Kidney (tissue), 14 donors: ENCODE measurements around the gene TMEM233. TPM values are rescaled to one million over a fixed set of nuclear protein-coding genes. Genes with fewer than 3 reads are reported as not detected.

ENCODE experiments used
- DNase-seq, 5 donors: peaks; one replicate each; pipeline ENCODE4 v3.0.0-alpha.2; 2013 to 2020
- FAIRE-seq: peaks from 2 replicates; lab custom pipeline; 2012; peaks lifted over from hg19 to GRCh38; lab: Jason Lieb, UNC
- H3K27ac ChIP-seq, 2 donors: one replicate each; pipeline ENCODE4 v1.7.0; 2013; ENCODE audit warnings: low read depth in 2 of 2, low read length in 2 of 2, inconsistent platforms in 1 of 2
- H3K27me3 ChIP-seq: one replicate; pipeline ENCODE4 v1.7.1; 2013; ENCODE audit warnings: low read length, inconsistent platforms; ENCODE audit not compliant: control insufficient read depth, insufficient read depth
- H3K36me3 ChIP-seq, 3 donors: one replicate each; pipeline versions ENCODE4 v1.7.0 to v1.7.1; 2013; ENCODE audit warnings: low read length in 3 of 3, control low read depth in 1 of 3, inconsistent platforms in 1 of 3; ENCODE audit not compliant: insufficient read depth in 3 of 3, control insufficient read depth in 2 of 3
- H3K4me1 ChIP-seq, 3 donors: one replicate each; pipeline versions ENCODE4 v1.7.0 to v1.7.1; 2013; ENCODE audit warnings: low read length in 3 of 3, inconsistent platforms in 1 of 3, low read depth in 1 of 3; ENCODE audit not compliant: control insufficient read depth in 2 of 3, insufficient read depth in 2 of 3
- H3K4me3 ChIP-seq, 3 donors: one replicate each; pipeline versions ENCODE4 v1.7.0 to v1.8.1; 2013; ENCODE audit warnings: low read length in 3 of 3, control low read depth in 1 of 3, inconsistent platforms in 1 of 3
- H3K9ac ChIP-seq, 3 donors: one replicate each; pipeline versions ENCODE4 v1.7.0 to v1.7.1; 2013; ENCODE audit warnings: low read length in 3 of 3, control low read depth in 1 of 3, inconsistent platforms in 1 of 3
- H3K9me3 ChIP-seq, 3 donors: one replicate each; pipeline versions ENCODE4 v1.7.0 to v1.7.1; 2013; ENCODE audit warnings: low read length in 3 of 3, control low read depth in 1 of 3, inconsistent platforms in 1 of 3; ENCODE audit not compliant: control insufficient read depth in 2 of 3, insufficient read depth in 1 of 3
- CTCF ChIP-seq: IDR thresholded peaks from 3 replicates; pipeline ENCODE4 v1.5.1; 2012; ENCODE audit warnings: mild to moderate bottlenecking, moderate library complexity, borderline replicate concordance; ENCODE audit not compliant: insufficient read depth; ENCODE audit errors: extremely low read depth
- intact Hi-C: fragments of 100-400 bp; cut with DNase I; formaldehyde crosslinking; loops from one replicate; pipeline ENCODE4 v1.11.1; 2022
- polyA plus RNA-seq: library from polyadenylated mRNA; stranded (reverse); fragments of 350-450 nt; fragmentation: Illumina TruSeq; extraction: RNeasy Lipid Tissue Mini Kit (QIAGEN cat#74804); gene quantifications from one replicate; pipeline ENCODE4 v1.2.3, GENCODE V29; 2014; ENCODE audit warnings: low read depth, low replicate concordance; ENCODE audit not compliant: insufficient read depth
- total RNA-seq: library from RNA; stranded (reverse); fragmentation: NEBNext Ultra II Directional; extraction: Animal tissue kit (Norgen Biotek cat#: 25700); gene quantifications from one replicate; pipeline ENCODE4 v1.2.1, GENCODE V29; 2021
- donor health status: control.
- donor health status: control.
- donor health status: control.
- donor health status: control.
- donor health status: control.
- donor health status: DM: yes; HTN: yes; CAD: no.
- donor health status: Normal renal cell carcinoma (clear cell type).

The TMEM233 gene
- total and polyA plus RNA-seq, 2 donors from 2014 or later = 1.2 to 1.4 TPM

GRCh38 chr12:119679490-119679889 is 85.9 kb downstream of the TMEM233 start:
- Histone ChIP-seq H3K4me3 (no peak overlapping the region), H3K4me1 (peaks cover 17 to 71% (median 58%) of the 10 kb centered on the region in 3 donors), H3K9me3 (no peaks in the 10 kb centered on the region), H3K9ac (peak overlapping the region in 1 of 3 donors; percentile 72), H3K27me3 (no peaks in the 10 kb centered on the region), H3K27ac (peak overlapping the region; percentile 97), H3K36me3 (peaks cover 23 to 60% (median 56%) of the 10 kb centered on the region in 3 donors)
- intact Hi-C loops = no loop called here
- DNase-seq (no peak), FAIRE-seq (no peak)
- TF ChIP-seq CTCF = no peak

- Histone ChIP-seq H3K4me3 (no peak overlapping the region), H3K9me3 (no peaks in the 10 kb centered on the region), H3K4me1 (peaks cover 25 to 82% (median 62%) of the 10 kb centered on the region in 3 donors), H3K36me3 (peaks cover 20 to 44% (median 41%) of the 10 kb centered on the region in 3 donors), H3K27me3 (no peaks in the 10 kb centered on the region), H3K9ac (peak overlapping the region in 1 of 3 donors; percentile 72), H3K27ac (peak overlapping the region; percentile 97)
- intact Hi-C loops = no loop called here
- FAIRE-seq (no peak), DNase-seq (peak in 3 of 5 donors; percentile 35 to 47 (median 38))
- TF ChIP-seq CTCF = no peak
Measured at GRCh38 chr12:119681111-119681510, 87.5 kb downstream of the TMEM233 start.

- no peaks in the 10 kb centered on the region for H3K9me3 ChIP-seq
- H3K4me1 ChIP-seq = peaks cover 29 to 91% (median 67%) of the 10 kb centered on the region in 3 donors
- peak in 3 of 5 donors; percentile 61 to 73 (median 67) for DNase-seq
- intact Hi-C loops = no loop called here
- no peak for FAIRE-seq
- no peaks in the 10 kb centered on the region for H3K27me3 ChIP-seq
- H3K9ac ChIP-seq = peak overlapping the region in 2 of 3 donors; percentile 42 to 72
- no peak for TF ChIP-seq CTCF
- H3K36me3 ChIP-seq = peaks cover 16 to 35% (median 33%) of the 10 kb centered on the region in 3 donors
- H3K27ac ChIP-seq = peak overlapping the region; percentile 97
- H3K4me3 ChIP-seq = no peak overlapping the region
Measured at GRCh38 chr12:119681728-119682638, 88.4 kb downstream of the TMEM233 start.
